Peyer's patch (tissue), 4 donors: ENCODE measurements around the gene PNN.

ENCODE experiments used
- POLR2A ChIP-seq, 2 donors: fragments of 450-650 bp; IDR thresholded peaks; one replicate each; pipeline ENCODE4 v1.5.1; 2017; ENCODE audit warnings: antibody characterized with exemption in 2 of 2, mild to moderate bottlenecking in 2 of 2, moderate library complexity in 2 of 2
- TF ChIP-seq, protein P1 (sequence below), 6 experiments: fragments of 450-650 bp in 4 of 6; fragments of 200-600 bp in 2 of 6; sonication (generic) in 1 of 6; IDR thresholded peaks; one replicate each; pipeline ENCODE4 v1.5.1; 2017 to 2019; ENCODE audit warnings: antibody characterized with exemption in 6 of 6, mild to moderate bottlenecking in 3 of 6, moderate library complexity in 1 of 6

DNA sequence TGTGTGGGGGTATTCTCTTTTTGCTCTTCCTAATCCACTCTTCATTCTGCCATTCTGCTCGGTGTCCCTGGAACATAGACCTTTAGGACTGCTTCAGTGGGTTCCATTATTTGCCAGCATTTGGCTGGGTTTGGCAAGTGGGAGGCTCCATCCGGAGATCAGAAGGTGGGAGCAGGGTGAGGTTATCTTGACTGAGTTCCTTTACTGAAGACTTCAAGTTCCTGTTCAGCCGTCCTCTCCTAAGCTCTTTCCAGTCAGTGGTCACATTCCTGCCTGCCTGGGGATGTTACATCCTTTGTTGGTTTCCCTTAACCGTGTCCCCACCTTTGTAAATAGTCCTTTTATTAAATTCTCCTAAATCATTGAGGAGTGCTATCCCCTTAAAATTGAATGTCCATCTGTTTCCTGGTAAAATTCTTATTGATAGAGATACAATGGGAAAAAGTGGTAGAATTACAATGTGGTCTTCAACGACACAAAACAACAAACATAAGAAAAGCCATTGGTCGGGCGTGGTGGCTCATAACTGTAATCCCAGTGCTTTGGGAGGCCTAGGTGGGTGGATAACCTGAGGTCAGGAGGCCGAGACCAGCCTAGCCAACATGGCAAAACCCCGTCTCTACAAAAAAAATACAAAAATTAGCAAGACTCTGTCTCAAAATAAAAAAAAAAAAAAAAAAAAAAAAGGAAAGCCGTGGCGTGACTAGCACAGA is 53.6 kb downstream of the PNN start:
- TF ChIP-seq, protein P1, sequence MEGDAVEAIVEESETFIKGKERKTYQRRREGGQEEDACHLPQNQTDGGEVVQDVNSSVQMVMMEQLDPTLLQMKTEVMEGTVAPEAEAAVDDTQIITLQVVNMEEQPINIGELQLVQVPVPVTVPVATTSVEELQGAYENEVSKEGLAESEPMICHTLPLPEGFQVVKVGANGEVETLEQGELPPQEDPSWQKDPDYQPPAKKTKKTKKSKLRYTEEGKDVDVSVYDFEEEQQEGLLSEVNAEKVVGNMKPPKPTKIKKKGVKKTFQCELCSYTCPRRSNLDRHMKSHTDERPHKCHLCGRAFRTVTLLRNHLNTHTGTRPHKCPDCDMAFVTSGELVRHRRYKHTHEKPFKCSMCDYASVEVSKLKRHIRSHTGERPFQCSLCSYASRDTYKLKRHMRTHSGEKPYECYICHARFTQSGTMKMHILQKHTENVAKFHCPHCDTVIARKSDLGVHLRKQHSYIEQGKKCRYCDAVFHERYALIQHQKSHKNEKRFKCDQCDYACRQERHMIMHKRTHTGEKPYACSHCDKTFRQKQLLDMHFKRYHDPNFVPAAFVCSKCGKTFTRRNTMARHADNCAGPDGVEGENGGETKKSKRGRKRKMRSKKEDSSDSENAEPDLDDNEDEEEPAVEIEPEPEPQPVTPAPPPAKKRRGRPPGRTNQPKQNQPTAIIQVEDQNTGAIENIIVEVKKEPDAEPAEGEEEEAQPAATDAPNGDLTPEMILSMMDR (IDR thresholded peaks at IDR 0.05) = no peak
- TF ChIP-seq POLR2A (IDR thresholded peaks at IDR 0.05) = no peak
